ENCODE measurements around the gene LACTBL1.

LACTBL1 gene

DNA sequence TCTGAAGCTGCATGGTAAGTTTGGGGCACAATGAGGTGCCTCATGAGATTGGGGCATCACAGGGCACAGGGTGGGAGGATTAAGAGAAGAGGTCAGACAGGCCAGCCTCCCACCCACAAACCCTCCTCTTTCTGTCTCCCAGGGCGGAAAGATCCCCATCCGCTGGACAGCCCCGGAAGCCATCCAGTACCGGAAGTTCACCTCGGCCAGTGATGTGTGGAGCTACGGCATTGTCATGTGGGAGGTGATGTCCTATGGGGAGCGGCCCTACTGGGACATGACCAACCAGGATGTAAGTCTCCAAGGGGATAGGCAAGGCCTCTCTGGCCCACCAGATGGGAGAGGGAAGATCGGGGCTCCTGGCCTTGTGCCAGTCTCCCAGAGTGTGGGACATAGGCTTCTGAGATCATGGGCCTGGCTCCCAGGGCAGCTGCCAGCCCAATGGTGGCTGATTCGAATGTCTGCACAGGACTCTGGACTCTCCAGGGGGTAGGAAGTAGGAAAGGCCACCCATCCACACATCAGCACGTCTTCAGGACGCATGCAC, 63.7 kb downstream of the LACTBL1 start:
- no peak for DNase-seq

- DNase-seq: no peak
Observed at GRCh38 chr1:22907528-22907927, 65.1 kb downstream of the LACTBL1 start.

- DNase-seq: no peak
Observed at GRCh38 chr1:22906968-22907367, 65.7 kb downstream of the LACTBL1 start.

- DNase-seq: no peak
Observed at GRCh38 chr1:22903113-22903512, 69.6 kb downstream of the LACTBL1 start.
